Vagina (tissue), 2 donors: ENCODE results near the gene DPYSL3.

ENCODE experiments used
- CTCF ChIP-seq, 3 experiments: fragments of 450-650 bp in 2 of 3; fragments of 200-600 bp in 1 of 3; sonication (generic) in 1 of 3; IDR thresholded peaks; one replicate each; pipeline ENCODE4 v1.5.1; 2017 to 2019; ENCODE audit warnings: antibody characterized with exemption in 3 of 3, mild to moderate bottlenecking in 2 of 3, moderate library complexity in 2 of 3
- POLR2A ChIP-seq, 2 donors: fragments of 450-650 bp; IDR thresholded peaks; one replicate each; pipeline ENCODE4 v1.6.1; 2017; ENCODE audit warnings: antibody characterized with exemption in 2 of 2, mild to moderate bottlenecking in 2 of 2, moderate library complexity in 2 of 2

GRCh38 chr5:147390654-147391225 lies 119.1 kb downstream of the DPYSL3 start:
- TF ChIP-seq CTCF (IDR thresholded peaks at IDR 0.05) (no peak), POLR2A (IDR thresholded peaks at IDR 0.05) (no peak)
